Measurements from ENCODE around the gene PLA2G4A.

The PLA2G4A gene

DNA sequence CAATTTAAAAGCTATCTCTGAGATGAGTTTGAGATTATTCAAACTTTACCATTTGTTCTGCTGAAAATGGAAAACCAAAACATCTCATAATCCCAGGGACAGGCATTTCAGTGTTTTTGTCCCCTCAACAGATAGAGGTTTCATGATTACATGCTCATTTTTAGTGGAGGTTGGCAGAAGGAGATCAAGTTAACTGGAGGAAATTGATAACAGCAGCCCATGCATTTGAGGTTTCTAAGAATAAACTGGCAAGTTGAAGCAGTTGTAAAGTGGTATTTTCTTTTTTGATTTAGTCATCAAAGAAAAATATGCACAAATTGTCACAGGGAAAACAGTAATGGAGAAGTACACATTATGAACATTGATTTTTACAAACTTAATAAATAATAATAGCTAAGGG is 205.8 kb downstream of the PLA2G4A start:
- Histone ChIP-seq H3K4me3 (ENCODE audit: severe bottlenecking) (no peak overlapping the region), H3K9me3 (ENCODE audit: severe bottlenecking) (peaks cover 1% of the 10 kb centered on the region)
- TF ChIP-seq, protein P1, sequence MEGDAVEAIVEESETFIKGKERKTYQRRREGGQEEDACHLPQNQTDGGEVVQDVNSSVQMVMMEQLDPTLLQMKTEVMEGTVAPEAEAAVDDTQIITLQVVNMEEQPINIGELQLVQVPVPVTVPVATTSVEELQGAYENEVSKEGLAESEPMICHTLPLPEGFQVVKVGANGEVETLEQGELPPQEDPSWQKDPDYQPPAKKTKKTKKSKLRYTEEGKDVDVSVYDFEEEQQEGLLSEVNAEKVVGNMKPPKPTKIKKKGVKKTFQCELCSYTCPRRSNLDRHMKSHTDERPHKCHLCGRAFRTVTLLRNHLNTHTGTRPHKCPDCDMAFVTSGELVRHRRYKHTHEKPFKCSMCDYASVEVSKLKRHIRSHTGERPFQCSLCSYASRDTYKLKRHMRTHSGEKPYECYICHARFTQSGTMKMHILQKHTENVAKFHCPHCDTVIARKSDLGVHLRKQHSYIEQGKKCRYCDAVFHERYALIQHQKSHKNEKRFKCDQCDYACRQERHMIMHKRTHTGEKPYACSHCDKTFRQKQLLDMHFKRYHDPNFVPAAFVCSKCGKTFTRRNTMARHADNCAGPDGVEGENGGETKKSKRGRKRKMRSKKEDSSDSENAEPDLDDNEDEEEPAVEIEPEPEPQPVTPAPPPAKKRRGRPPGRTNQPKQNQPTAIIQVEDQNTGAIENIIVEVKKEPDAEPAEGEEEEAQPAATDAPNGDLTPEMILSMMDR (IDR thresholded peaks at IDR 0.05; ENCODE audit: poor library complexity, severe bottlenecking): no peak

DNA sequence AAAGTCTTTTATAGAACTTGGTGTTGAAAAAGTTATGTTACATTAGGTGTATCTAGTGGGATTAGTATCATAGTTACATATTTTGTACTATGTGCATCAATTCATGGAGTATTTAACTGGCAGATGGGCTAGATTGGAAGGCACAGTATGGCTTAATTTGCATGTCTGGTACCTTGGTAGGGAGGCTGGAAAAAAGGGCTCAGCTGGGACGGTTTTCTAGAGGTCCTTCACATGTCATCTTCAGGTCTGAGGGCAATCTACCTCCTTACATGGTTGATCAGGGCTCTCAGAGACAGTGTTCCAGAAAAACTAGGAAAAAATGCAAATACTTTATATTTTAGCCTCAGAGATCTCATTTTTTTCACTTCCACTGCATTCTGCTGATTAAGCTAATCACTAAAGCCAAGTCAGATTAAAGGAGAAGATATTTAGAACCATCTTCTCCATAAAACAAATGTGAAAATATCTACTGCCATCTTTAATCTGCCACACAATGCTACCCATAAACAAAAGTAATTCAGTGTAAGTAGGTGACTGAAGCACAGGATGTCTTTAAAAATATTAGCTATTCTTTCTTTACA is 209.3 kb downstream of the PLA2G4A start:
- no peak for ATAC-seq (ENCODE audit: low read depth)
- TF ChIP-seq, protein P1 (IDR thresholded peaks at IDR 0.05; ENCODE audit: poor library complexity, severe bottlenecking): no peak
- DNase-seq (ENCODE audit: low spot score): no peak
- H3K4me3 ChIP-seq (ENCODE audit: severe bottlenecking): no peak overlapping the region
- H3K36me3 ChIP-seq (ENCODE audit: low read depth): no peaks in the 10 kb centered on the region
- H3K4me1 ChIP-seq (ENCODE audit: insufficient read depth, poor library complexity, severe bottlenecking): peaks cover 5% of the 10 kb centered on the region
- no peak overlapping the region for H3K27ac ChIP-seq (ENCODE audit: poor library complexity, severe bottlenecking)
- H3K9me3 ChIP-seq (ENCODE audit: severe bottlenecking): no peaks in the 10 kb centered on the region
- no peaks in the 10 kb centered on the region for H3K27me3 ChIP-seq (ENCODE audit: insufficient read depth, poor library complexity, severe bottlenecking)

More for the DNA sequence above, 205.8 kb downstream of the PLA2G4A start:
- Histone ChIP-seq H3K27ac (ENCODE audit: poor library complexity, severe bottlenecking) (no peak overlapping the region), H3K4me1 (ENCODE audit: insufficient read depth, poor library complexity, severe bottlenecking) (peaks cover 5% of the 10 kb centered on the region), H3K36me3 (ENCODE audit: low read depth) (no peaks in the 10 kb centered on the region), H3K27me3 (ENCODE audit: insufficient read depth, poor library complexity, severe bottlenecking) (no peaks in the 10 kb centered on the region)
- no peak for ATAC-seq (ENCODE audit: low read depth)
- no peak for DNase-seq (ENCODE audit: low spot score)
